Activated CD8-positive, alpha-beta memory T cell treated with anti-CD3 and anti-CD28 coated beads, Interleukin-2, amount 50 U/mL, for 24 hours (primary cell): ENCODE data around the gene AUTS2.

Experiments
- DNase-seq: peaks from one replicate; pipeline ENCODE4 v3.0.0-alpha.2; 2020; ENCODE audit errors: extremely low read depth

The AUTS2 gene

DNA sequence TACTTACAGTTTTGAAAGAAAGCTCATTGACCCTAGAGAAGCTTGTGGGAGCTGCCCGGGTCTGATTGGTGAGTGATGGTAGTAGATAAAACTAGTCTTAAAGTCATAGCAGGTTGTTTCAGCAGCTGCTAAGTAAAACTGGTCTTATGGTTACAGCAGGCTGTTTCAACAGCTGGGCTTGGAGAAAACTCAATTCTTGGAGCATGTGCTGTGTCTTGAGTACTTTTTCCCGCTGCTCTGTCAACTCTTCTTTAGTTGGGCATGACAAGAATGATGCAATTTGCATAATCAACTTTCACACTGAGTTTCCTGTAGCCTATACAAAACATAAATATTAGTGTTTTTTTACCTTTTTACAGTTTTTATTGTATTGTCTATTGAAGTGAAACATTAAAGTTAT is 707.9 kb downstream of the AUTS2 start:
- no peak for DNase-seq

DNA sequence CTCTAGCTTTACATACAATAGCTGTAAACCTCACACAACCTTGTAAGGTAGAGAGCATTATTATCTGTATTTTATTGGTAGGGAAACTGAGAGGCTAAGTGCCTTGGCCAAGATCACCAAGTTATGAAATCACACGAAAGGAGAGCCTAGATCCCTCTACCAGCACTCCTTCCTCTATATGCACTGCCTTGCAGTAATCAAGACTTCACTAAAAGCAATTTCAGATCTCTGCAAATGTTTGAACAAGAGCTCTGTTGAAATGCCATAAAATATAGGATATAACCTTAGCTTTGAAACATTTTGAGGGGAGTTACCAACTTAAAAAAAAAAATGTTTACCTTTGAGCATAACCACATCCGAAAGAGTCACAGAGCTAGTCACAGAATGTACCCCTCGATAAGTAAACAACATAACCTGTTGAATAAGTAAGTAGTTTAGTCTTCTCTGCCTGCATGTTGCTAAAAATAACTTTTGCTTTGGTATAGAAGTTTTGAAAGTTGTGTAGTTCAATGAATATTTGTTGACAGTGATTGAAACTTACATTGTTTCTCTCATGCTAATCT is 709.4 kb downstream of the AUTS2 start:
- DNase-seq = no peak

DNA sequence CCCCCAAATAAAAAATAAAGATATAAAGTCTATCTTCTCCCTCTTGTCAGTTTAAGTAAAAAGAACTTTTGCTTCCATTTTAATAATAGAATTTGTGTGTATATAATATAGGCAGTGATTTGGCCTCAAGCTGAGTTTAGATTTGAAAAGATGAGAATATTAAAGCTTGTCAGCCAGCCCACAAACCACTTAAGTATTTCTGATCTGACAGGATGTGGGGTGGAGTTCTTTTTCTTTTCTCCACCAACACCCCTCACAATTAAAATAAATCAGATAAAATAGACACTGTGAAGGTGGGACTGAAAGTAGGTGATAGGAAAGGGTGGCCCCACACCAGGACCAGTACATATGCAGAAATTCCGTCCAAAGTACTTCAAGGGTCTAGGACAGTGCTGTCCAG is 714.1 kb downstream of the AUTS2 start:
- no peak for DNase-seq

DNA sequence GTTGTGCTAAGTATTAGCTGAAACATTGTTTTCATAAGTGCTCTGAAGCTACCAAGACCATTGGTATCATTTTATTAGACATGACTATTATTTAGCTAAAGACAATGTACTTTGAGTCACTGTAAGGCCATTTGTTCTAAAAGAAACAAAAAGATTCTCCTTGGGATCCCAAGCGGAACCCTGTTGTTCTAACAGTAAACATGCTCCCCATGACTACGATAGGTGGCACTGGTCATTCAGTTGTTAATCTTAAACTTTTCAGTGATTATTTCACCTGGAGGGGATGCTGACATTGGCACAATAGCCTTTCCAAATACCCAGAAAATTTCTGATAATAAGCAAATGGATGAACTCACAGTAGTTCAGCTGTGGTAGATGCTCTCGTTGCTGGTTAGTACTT is 715.0 kb downstream of the AUTS2 start:
- DNase-seq = no peak

DNA sequence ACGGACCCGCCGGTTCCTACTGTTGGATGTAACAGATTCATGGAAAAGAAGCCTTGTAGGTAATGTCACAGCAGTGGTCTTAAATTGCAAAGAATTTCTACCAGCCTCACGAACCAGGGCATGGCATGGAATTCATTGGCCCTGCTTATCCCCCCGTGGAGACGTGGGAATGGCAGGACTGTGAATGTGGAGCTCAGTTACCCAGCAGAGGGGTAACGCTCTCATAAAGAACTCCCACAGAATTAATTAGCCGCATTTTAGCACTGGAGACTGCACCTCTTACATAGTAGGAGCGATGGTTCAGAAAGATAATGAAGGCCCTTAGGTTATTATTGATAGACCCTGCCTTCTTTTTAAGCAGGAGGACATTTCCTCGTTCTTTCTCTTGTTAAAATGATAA is 715.4 kb downstream of the AUTS2 start:
- DNase-seq = no peak

DNA sequence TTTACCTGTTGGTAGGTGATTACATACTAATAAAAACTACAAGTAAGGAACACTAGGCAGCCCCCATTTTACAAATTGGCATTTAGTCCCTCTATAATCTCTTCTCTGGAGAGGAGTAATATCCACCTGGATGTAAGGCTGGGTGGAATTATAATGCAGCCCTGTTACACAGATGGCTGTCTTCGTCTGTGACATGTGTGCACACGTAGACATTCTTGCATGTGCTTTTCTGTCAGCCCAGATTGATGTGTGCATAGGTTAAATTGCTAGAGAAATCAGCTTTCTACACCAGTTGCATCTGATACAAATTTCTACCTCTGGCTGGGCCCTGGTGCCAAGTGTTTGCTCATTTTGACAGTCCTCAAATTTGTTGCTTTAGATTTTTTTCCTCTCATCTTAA is 715.9 kb downstream of the AUTS2 start:
- no peak for DNase-seq

DNA sequence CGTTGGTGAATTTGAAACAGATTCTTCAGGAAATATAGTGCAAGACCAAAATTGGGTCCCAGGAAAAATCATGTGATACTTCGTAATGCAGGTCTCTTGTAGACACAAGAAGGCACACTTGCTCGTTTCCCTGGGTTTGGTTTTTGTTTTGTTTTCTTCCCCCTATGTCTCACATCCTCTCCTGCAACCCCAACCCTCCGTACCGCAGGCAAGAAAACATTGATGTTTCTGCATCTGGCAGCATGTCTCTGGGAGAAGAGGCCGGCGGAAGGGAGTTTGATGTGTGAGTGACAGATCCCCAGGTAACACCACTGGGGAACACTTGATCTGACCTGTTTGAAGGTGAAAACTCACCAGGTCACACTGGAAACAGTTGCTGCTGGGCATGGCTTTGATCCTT is 718.5 kb downstream of the AUTS2 start:
- no peak for DNase-seq

DNA sequence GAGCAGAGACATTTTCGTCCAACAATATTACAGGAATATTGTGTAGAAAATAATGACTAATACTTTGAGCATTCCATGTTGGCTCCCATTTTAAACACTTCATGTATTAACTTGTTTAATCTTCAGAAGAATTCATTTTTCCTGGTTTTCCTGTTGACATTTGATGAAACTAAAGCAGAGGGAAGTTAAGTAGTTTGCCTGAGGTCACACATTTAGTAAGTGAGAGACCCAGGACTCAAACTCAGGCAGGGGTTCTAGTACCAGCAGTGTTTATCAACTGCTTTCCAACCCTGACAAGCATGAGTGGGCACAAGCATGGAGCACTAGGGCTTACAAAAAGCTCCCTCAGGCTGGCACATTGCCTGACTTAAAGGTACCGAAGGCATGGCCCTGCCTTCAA is 719.1 kb downstream of the AUTS2 start:
- no peak for DNase-seq

DNA sequence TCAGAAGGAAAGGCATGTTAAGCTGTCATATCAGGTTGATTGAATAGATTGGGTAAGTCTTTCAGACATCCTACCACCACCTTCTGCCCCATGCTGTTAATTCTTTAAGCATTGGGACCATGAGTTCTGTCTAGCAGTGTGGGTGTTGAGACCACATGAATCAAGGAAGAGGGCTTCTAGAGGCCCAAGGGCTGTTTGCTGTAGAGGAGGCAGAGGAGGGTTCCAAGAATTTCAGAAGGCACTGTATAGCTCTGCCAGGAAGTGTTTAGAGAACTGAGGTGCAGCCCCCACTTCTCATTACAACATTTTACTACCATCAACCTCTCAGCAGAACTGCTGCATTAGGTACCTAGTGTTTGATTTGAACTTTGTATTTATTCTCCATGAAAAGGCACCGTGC is 720.2 kb downstream of the AUTS2 start:
- no peak for DNase-seq

DNA sequence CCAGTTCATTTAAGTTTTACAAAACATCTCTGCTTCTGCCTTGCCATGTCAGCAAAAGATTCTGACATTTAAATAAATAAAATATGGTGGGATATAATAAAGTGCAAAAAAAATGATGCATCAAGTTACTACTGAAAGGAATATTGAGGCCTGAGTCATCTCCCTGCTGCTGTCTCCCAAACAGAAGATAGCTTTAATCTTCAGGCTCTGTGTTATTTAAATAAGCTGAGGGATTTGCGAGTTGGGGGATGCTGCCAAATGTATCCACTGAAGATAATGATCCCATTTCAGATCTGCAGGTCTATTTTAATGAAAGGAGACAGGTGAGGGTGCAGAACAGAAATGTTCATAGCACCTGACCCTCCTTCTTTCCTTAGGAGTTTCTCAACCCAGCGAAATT is 720.8 kb downstream of the AUTS2 start:
- DNase-seq = no peak

DNA sequence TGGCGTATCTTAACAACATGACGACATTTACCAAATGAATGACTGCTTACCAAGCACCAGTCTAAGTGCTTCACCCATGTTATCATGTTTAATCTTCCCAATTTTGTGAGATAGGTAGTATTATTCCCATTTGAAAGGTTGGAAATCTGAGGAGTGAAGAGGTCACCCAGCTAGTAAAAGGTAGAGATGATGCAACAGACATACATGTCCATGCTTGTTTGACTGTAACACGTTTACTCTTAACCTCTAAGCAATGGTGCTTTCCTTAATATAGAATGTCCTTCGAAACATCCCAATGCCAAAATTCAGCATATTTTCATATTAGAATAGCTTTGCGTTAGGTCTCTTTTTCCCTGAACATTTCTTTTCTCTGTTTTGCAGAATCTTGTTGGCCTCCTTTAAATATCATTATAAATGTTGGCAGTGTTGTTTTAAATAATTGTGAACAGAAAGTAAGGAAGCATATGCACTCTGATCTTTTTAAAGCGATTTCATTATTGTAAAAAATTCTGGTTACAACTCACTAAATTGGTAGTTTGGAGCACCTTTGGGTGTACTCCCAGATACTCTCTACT is 722.8 kb downstream of the AUTS2 start:
- no peak for DNase-seq

DNA sequence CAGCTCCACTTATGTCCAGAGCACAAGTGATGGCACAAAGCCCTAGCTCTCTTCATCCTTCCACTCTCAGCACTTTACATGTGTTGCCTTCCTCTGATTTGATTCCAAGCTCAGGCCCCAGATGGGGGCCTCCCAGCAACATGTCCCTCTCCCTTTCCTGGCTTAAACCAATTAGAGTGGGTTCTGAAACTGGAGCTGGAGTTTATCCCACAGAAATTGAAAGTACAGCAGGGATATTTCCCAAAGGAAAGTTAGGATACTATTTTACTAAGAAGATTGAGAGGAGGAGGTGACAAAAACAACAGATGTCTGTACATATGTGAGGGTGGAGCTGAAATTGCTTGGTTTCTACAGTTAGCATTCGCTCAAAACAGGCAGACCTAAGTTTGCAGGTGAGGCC is 724.6 kb downstream of the AUTS2 start:
- no peak for DNase-seq

DNA sequence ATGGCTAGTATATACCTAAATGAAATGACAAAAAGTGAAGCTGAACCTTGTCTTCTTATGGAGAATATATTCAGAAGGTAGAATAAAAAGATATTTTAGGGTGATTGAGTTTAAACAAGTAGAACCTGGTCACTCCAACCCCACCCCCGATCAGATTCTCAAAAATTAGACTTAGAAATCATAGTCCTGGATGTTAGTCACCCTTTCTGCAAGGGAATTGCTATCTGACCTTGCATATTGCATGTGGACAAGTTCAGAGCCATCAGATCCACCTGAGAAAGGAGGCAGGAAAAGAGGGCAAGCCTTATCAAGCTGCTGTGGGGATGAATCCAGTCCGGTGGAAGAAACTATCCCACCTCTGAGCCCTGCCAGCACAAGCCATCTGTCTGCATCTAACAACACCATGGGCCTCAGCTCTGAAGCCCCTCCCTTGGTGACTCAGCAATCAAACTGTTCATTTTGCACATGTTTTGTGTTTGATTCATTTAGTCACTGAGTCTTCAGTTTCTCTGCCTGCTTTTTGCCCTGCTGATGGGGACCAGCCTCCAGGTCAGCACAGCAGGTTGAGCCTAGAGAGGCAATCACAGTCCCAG is 727.3 kb downstream of the AUTS2 start:
- DNase-seq = no peak

DNA sequence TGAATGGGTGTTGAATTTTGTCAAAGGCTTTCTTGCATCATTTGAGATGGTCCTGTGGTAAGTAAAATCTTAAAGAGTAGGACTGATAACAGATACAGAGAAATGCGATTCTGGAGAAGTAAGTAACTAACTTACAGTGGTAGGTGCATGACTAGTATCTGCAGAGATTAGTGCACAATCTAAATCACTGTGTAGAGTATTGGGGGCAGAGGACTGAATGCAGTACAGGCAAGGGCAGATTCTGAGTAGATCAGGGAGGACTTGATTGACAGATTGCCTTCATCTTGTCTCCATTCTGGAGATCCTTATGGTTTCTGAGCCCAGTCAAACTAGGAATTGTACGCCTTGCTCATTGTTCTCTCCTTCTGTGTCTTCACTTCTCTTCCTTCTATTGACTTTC is 736.0 kb downstream of the AUTS2 start:
- DNase-seq = no peak

DNA sequence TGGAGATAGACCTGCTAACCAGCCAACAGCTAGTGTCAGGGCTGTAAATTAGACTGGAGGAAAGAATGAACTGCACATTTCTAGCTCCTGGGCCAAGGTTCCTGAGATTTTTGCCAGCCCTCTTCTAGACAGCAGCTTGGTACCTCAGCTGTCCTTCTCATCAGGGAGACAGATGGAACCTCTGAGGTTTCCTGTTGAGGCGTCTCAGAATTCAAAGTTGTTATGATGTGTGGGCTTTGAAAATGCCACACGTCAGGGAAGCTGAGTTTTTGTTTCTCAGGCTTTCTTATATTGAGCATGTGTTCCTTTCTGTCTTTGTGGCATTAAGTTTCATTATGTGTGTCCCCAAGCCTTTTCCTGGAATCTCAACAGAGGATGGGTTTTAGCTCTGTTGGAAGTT is 736.6 kb downstream of the AUTS2 start:
- DNase-seq = no peak

DNA sequence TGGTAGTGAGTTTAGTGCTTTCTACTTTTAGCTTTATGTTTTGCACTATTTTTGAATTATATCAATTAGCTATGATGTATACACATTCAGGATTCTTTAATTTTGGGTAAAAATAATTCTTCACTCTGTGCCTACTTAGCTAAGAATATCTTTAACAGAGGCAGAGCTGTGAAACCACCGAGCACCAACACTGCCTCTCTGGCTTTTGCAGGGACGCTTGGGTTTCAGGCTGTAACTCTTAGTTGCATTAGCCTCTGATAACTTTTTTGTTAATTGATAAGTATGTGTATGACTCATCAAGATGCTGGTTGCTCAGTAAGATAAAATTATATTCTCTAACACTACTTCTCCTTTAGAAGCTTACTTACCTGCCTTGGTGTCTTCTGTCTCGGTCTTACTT is 738.3 kb downstream of the AUTS2 start:
- no peak for DNase-seq

DNA sequence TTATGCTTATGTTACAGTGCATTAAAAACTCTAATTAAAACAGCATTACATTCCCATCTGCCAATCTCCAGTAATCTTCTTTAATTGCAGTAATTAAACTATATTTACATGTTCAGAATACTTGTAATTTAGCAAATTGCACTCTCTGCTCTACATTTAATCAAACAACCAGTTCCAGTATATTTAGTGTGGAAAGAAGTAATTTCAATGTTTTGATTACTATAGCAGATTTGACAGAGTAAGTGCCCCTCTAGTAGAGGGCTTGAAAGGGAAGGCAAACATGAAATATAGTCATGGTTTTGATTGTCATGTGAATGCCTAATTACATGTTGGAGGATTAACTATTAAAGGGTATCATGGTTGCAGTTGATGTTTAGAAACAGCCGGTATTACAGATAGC is 739.7 kb downstream of the AUTS2 start:
- no peak for DNase-seq

DNA sequence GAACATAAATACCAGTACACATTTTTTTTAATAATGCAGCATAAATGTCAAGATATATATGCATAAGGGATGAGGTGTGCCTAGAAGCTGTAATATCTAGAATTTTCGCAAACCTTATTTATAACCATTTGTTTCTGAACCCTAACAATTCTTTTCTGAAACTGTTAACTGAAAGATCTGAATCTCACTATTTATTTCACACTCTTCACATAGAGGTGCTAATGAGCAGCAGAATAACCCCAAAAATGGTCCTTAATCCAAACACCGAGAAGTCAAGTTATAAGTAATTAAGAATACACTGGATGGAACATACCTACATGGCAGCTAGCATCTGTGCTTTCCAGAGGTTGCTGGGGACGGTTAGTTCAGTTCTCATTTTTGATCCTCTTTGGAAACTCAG is 742.0 kb downstream of the AUTS2 start:
- DNase-seq = no peak

DNA sequence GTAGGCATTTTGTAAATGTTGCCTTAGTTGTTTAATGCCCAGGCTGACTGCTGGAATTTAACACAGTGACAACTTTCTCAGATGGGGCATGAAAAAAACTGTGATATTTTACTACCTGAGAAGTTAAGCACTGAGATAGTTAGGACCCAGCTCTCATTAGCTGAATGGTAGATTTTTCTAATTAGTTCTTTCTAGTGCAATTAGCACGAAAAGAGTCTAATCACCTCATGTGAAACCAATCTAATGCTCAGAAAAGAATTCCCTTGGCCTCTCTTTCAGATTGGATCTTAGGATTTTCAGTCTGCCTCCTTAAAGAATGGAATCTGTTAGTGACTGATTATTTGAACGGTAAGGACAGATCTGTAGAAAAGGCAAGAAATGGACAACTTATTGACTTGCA is 743.2 kb downstream of the AUTS2 start:
- no peak for DNase-seq

DNA sequence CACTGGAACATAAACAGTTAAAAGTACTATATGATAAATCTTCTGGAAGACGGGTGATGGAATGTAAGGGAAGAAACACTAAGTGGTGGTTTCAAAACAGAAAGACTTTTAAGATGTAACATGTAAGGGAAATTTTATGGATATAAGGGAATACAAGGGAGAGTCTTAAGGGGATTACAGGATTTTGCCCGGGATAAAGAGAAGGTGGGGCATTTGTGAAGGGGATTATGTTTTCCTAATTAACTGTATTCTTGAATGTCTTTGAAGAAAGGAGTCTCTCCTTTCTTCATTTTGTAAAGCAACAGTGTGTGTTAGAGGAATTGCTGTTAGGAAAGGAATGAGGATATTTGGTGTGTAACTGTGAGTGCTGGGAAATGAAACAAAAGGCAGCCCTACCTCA is 745.2 kb downstream of the AUTS2 start:
- no peak for DNase-seq

DNA sequence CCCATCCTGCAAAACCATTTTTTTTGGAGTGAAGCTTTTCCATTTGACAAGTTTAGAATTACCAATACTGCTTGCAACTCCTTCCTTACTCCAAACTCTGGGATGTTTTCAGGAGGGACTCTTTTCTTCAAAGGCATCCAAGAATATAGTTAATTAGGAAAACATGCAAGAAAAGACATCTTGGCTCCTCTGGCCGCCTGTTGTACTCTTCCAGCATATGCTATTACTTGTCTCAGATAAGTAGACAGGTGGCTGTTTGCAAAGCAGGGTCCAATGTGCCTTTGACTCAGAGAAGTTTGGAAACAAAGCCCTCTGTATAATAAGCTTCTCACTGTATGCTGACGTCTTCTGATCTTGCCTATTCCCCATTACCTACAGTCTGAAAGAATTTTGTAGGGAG is 746.5 kb downstream of the AUTS2 start:
- DNase-seq = no peak

DNA sequence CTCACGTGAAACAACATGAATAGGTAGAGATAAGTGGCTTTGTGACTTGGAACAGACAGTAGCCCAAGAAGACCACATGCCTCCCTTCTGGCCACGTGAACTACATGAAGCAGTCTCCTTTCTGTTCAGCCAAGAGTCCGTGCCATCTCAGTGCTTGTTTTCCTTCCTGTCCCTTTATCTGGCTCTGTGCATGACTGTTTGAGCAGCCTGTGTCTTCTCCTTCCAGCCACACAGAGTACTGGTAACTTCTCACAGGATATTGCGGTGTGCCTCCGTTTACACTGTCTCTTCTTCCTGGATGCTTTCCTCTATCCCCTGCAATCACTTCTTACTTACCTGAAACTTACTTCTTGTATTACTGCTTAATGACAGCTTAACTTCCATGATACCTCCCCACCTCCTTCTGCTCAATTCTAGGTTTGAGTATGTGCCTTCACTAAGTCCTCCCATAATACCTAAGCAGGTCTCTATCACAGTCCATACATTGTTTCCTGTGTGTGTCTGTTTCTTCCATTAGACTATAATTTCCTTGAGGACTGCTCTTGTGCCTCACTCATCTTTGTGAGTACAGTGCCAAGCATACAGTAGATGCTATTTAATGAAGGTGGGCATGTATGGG is 748.7 kb downstream of the AUTS2 start:
- DNase-seq = no peak

DNA sequence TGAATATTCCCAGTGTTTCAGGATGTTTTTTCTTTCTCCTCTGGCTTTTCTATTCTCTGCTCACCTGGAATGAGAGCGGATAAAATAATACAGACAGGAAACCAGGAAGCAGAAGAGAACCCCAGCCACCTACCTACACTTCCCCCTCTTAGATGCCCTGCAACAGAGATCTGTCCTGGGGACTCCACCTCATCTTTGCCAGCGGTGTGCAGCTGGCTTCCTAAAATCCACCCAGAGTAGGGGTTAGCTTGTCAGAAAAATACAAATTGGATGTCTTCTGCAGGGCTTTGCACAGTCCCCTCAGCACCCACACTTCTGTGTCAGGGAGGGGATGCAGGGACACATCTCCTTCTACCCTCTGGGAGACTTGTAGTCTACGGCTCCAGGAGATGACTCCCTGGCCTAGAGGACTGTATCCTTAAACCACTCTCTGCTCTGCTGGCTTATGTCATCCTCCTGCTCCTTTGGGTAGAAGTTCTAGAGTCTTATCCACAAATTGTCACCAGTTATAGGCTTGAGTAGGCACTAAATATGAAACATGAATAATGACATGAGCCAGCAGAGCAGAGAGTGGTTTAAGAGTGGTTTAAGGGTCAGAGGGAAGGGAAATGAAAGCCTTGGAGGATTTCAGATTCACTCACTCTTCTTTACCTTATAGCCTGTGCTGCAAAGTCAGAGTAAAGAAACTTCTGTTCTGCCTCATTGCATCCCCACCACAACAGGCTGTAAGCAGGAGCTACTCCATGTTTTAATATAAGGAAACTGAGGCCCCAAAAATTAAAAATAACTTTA is 749.4 kb downstream of the AUTS2 start:
- DNase-seq = no peak
